GM21717 (cell line): Measurements from ENCODE around the gene NEIL3.
"Not testable (repeated sequence)": the region's sequence is repeated elsewhere in the genome, so short reads cannot be mapped to it uniquely, and the experiment has no call there.

Source experiments
- ATAC-seq: cut with Tn5 transposase; IDR thresholded peaks from one replicate; pipeline ENCODE4 v1.9.1; 2021; ENCODE audit warnings: mild to moderate bottlenecking, moderate library complexity; ENCODE audit not compliant: unreplicated experiment

Gene NEIL3

GRCh38 chr4:177301126-177301639, 8.5 kb upstream of the NEIL3 start:
- ATAC-seq, result no peak

GRCh38 chr4:177302371-177303100, 7.1 kb upstream of the NEIL3 start:
- ATAC-seq, result no peak

- no peak for ATAC-seq
Observed at GRCh38 chr4:177304094-177304493, 5.6 kb upstream of the NEIL3 start.

- not testable (repeated sequence) for ATAC-seq
Observed at GRCh38 chr4:177304864-177305263, 4.8 kb upstream of the NEIL3 start.

- ATAC-seq, result no peak
Observed at GRCh38 chr4:177308125-177308524, 1.5 kb upstream of the NEIL3 start.

GRCh38 chr4:177308847-177309521, 690 bp upstream of the NEIL3 start:
- no peak for ATAC-seq

GRCh38 chr4:177311589-177311988, 1.9 kb downstream of the NEIL3 start:
- no peak for ATAC-seq

GRCh38 chr4:177313263-177313662, 3.6 kb downstream of the NEIL3 start:
- ATAC-seq, result no peak

GRCh38 chr4:177315767-177316464, 6.2 kb downstream of the NEIL3 start:
- peak; percentile 38 for ATAC-seq

- ATAC-seq, result no peak
Observed at GRCh38 chr4:177320721-177321120, 11.0 kb downstream of the NEIL3 start.

GRCh38 chr4:177321647-177322046, 12.0 kb downstream of the NEIL3 start:
- no peak for ATAC-seq

GRCh38 chr4:177322266-177322665, 12.6 kb downstream of the NEIL3 start:
- no peak for ATAC-seq

- no peak for ATAC-seq
Observed at GRCh38 chr4:177322881-177323280, 13.2 kb downstream of the NEIL3 start.

- ATAC-seq, result no peak
Observed at GRCh38 chr4:177323416-177323815, 13.7 kb downstream of the NEIL3 start.

GRCh38 chr4:177332119-177332518, 22.4 kb downstream of the NEIL3 start:
- no peak for ATAC-seq

- ATAC-seq, result peak; percentile 93
Observed at GRCh38 chr4:177339477-177340374, 30.1 kb downstream of the NEIL3 start.

- ATAC-seq, result no peak
Observed at GRCh38 chr4:177348348-177348747, 38.7 kb downstream of the NEIL3 start.

GRCh38 chr4:177349191-177349590, 39.5 kb downstream of the NEIL3 start:
- no peak for ATAC-seq

GRCh38 chr4:177351622-177352244, 42.1 kb downstream of the NEIL3 start:
- no peak for ATAC-seq

- ATAC-seq, result no peak
Observed at GRCh38 chr4:177356206-177356605, 46.5 kb downstream of the NEIL3 start.
